ENCODE measurements around the gene SLC2A13.

DNA sequence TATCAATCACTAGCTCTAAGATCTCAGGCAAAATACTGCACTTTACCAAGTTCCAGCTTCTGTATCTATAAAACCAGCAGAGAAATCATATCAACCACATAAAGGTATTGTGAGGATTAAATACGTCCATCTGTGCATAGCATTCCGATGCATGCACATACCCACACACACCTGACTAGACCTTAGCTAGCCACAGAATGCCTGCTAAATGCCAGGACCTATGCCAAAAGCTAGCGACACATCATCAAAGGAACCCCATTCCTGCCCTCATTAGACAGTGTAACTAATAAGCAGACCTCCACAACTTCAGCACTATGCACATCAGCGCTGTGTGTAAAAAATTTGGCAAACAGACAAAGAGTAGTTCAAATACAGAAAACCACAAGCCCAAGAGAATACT, 185.2 kb downstream of the SLC2A13 start:
- TF ChIP-seq, protein P1, sequence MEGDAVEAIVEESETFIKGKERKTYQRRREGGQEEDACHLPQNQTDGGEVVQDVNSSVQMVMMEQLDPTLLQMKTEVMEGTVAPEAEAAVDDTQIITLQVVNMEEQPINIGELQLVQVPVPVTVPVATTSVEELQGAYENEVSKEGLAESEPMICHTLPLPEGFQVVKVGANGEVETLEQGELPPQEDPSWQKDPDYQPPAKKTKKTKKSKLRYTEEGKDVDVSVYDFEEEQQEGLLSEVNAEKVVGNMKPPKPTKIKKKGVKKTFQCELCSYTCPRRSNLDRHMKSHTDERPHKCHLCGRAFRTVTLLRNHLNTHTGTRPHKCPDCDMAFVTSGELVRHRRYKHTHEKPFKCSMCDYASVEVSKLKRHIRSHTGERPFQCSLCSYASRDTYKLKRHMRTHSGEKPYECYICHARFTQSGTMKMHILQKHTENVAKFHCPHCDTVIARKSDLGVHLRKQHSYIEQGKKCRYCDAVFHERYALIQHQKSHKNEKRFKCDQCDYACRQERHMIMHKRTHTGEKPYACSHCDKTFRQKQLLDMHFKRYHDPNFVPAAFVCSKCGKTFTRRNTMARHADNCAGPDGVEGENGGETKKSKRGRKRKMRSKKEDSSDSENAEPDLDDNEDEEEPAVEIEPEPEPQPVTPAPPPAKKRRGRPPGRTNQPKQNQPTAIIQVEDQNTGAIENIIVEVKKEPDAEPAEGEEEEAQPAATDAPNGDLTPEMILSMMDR (IDR thresholded peaks at IDR 0.05): no peak
- no peak for TF ChIP-seq POLR2AphosphoS5 (IDR thresholded peaks at IDR 0.05)
